CD8-positive, alpha-beta memory T cell (primary cell): ENCODE data around the gene TGFB3. TPM values are rescaled to one million over a fixed set of nuclear protein-coding genes. Genes with fewer than 3 reads are reported as not detected.

Experiments used
- CTCF ChIA-PET: fragments of 350-600 bp; sonication (Branson Sonifier 250); formaldehyde crosslinking; loops from one replicate; lab custom pipeline; 2021; ENCODE audit warnings: antibody characterized with exemption; lab: Charles Lee
- POLR2A ChIA-PET: fragments of 350-600 bp; sonication (Branson Sonifier 250); formaldehyde crosslinking; loops from one replicate; lab custom pipeline; 2021; ENCODE audit warnings: antibody characterized with exemption; lab: Charles Lee
- DNase-seq, 5 donors: peaks; one replicate each; pipeline versions ENCODE4 v3.0.0 to v3.0.0-alpha.2; 2020 to 2022; ENCODE audit warnings: mixed read lengths in 1 of 5
- H3K27ac ChIP-seq: one replicate; pipeline ENCODE4 v1.7.0; 2013; ENCODE audit warnings: low read depth, mild to moderate bottlenecking, low read length, moderate library complexity
- H3K27me3 ChIP-seq: 2 replicates; pipeline ENCODE4 v1.7.0; 2013; ENCODE audit warnings: low read length, mild to moderate bottlenecking; ENCODE audit not compliant: insufficient read depth, poor library complexity, severe bottlenecking
- H3K36me3 ChIP-seq: 2 replicates; pipeline ENCODE4 v1.7.0; 2013; ENCODE audit warnings: mild to moderate bottlenecking, low read length, moderate library complexity; ENCODE audit not compliant: insufficient read depth
- H3K4me1 ChIP-seq: 2 replicates; pipeline ENCODE4 v1.7.0; 2013; ENCODE audit warnings: mild to moderate bottlenecking, low read length, moderate library complexity; ENCODE audit not compliant: insufficient read depth
- H3K4me3 ChIP-seq: 2 replicates; pipeline ENCODE4 v1.7.0; 2013; ENCODE audit warnings: mild to moderate bottlenecking, low read length
- H3K9me3 ChIP-seq: 2 replicates; pipeline ENCODE4 v1.7.0; 2013; ENCODE audit warnings: mild to moderate bottlenecking, low read length
- H3K27ac Mint-ChIP-seq, 8 donors: one replicate each; pipeline ENCODE4 v1.8.0; 2020 to 2021; ENCODE audit warnings: mixed read lengths in 8 of 8, mild to moderate bottlenecking in 6 of 8, inconsistent platforms in 3 of 8, moderate library complexity in 3 of 8
- H3K27me3 Mint-ChIP-seq, 2 donors: one replicate each; pipeline ENCODE4 v1.8.0; 2020 to 2021; ENCODE audit warnings: mixed read lengths in 2 of 2, mild to moderate bottlenecking in 1 of 2, moderate library complexity in 1 of 2
- H3K36me3 Mint-ChIP-seq, 3 donors: one replicate each; pipeline ENCODE4 v1.8.0; 2020 to 2021; ENCODE audit warnings: mixed read lengths in 3 of 3, inconsistent platforms in 1 of 3, mild to moderate bottlenecking in 1 of 3
- H3K4me1 Mint-ChIP-seq, 3 donors: one replicate each; pipeline ENCODE4 v1.8.0; 2020 to 2021; ENCODE audit warnings: mixed read lengths in 3 of 3, inconsistent platforms in 1 of 3, mild to moderate bottlenecking in 1 of 3
- H3K4me3 Mint-ChIP-seq, 7 donors: one replicate each; pipeline ENCODE4 v1.8.0; 2020 to 2021; ENCODE audit warnings: mixed read lengths in 7 of 7, mild to moderate bottlenecking in 6 of 7, moderate library complexity in 4 of 7, inconsistent platforms in 2 of 7
- H3K9me3 Mint-ChIP-seq, 5 donors: one replicate each; pipeline ENCODE4 v1.8.0; 2020 to 2022; ENCODE audit warnings: mixed read lengths in 5 of 5, mild to moderate bottlenecking in 3 of 5, moderate library complexity in 2 of 5, inconsistent platforms in 1 of 5
- polyA plus RNA-seq: library from polyadenylated mRNA; unstranded; fragments of 300-500 nt; fragmentation: Illumina TruSeq; gene quantifications from one replicate; pipeline ENCODE4 v1.2.3, GENCODE V29; 2021
- total RNA-seq, 2 experiments: library from RNA; stranded (reverse); gene quantifications; one replicate each; pipeline ENCODE4 v1.2.3, GENCODE V29; 2021

Gene TGFB3
- total and polyA plus RNA-seq, 3 experiments from 2014 or later, result 0.32 to 2.8 (median 2.6) TPM

- Histone ChIP-seq H3K36me3 (peaks cover 14% of the 10 kb centered on the region), H3K9me3 (no peaks in the 10 kb centered on the region), H3K4me3 (no peak overlapping the region), H3K27me3 (no peaks in the 10 kb centered on the region), H3K4me1 (no peaks in the 10 kb centered on the region), H3K27ac (no peak overlapping the region)
- H3K36me3 Mint-ChIP-seq, result peaks cover 18 to 70% (median 42%) of the 10 kb centered on the region in 3 donors
- no peaks in the 10 kb centered on the region for H3K9me3 Mint-ChIP-seq
- ChIA-PET CTCF (no interaction called here), POLR2A (no interaction called here)
- no peak overlapping the region for H3K27ac Mint-ChIP-seq
- DNase-seq, result no peak
- H3K27me3 Mint-ChIP-seq, result no peaks in the 10 kb centered on the region
- H3K4me1 Mint-ChIP-seq, result peaks cover 0 to 2% (median 0%) of the 10 kb centered on the region in 3 donors
- H3K4me3 Mint-ChIP-seq, result no peak overlapping the region
These were observed 14.7 kb upstream of the TGFB3 start for GRCh38 chr14:75996488-75996887.

- Histone ChIP-seq H3K27me3 (no peaks in the 10 kb centered on the region), H3K4me3 (no peak overlapping the region), H3K27ac (no peak overlapping the region), H3K9me3 (no peaks in the 10 kb centered on the region), H3K36me3 (peaks cover 14% of the 10 kb centered on the region), H3K4me1 (no peaks in the 10 kb centered on the region)
- ChIA-PET CTCF (no interaction called here), POLR2A (interaction anchor here (0.6 kb wide), 1 partner anchor 21 kb away, joined by 4 read pairs; no protein-coding TSS in a partner anchor)
- Mint-ChIP-seq H3K27me3 (no peaks in the 10 kb centered on the region), H3K4me1 (peaks cover 0 to 2% (median 0%) of the 10 kb centered on the region in 3 donors), H3K4me3 (no peak overlapping the region), H3K9me3 (no peaks in the 10 kb centered on the region), H3K36me3 (peaks cover 13 to 63% (median 35%) of the 10 kb centered on the region in 3 donors), H3K27ac (no peak overlapping the region)
- no peak for DNase-seq
These were observed 13.7 kb upstream of the TGFB3 start for GRCh38 chr14:75995372-75996041.

GRCh38 chr14:75993567-75994041 is 11.8 kb upstream of the TGFB3 start:
- H3K27ac Mint-ChIP-seq, result peak overlapping the region in 1 of 8 donors; percentile 77
- H3K4me1 Mint-ChIP-seq, result peaks cover 0 to 2% (median 0%) of the 10 kb centered on the region in 3 donors
- no peaks in the 10 kb centered on the region for H3K27me3 Mint-ChIP-seq
- H3K9me3 ChIP-seq, result no peaks in the 10 kb centered on the region
- no peaks in the 10 kb centered on the region for H3K9me3 Mint-ChIP-seq
- POLR2A ChIA-PET, result no interaction called here
- H3K27me3 ChIP-seq, result no peaks in the 10 kb centered on the region
- no peak for DNase-seq
- peak overlapping the region in 1 of 7 donors; percentile 38 for H3K4me3 Mint-ChIP-seq
- H3K36me3 Mint-ChIP-seq, result peaks cover 8 to 66% (median 33%) of the 10 kb centered on the region in 3 donors
- H3K36me3 ChIP-seq, result peaks cover 14% of the 10 kb centered on the region
- H3K27ac ChIP-seq, result no peak overlapping the region
- H3K4me1 ChIP-seq, result no peaks in the 10 kb centered on the region
- CTCF ChIA-PET, result interaction anchor here (1.6 kb wide), 1 partner anchor 11 kb away, joined by 5 read pairs; the partner anchor contains the start of gene TGFB3
- H3K4me3 ChIP-seq, result no peak overlapping the region

GRCh38 chr14:75991753-75992152 is 10.0 kb upstream of the TGFB3 start:
- Histone ChIP-seq H3K27me3 (no peaks in the 10 kb centered on the region), H3K4me1 (no peaks in the 10 kb centered on the region), H3K9me3 (no peaks in the 10 kb centered on the region), H3K36me3 (peaks cover 10% of the 10 kb centered on the region), H3K27ac (no peak overlapping the region), H3K4me3 (no peak overlapping the region)
- no peak overlapping the region for H3K4me3 Mint-ChIP-seq
- no peaks in the 10 kb centered on the region for H3K27me3 Mint-ChIP-seq
- H3K4me1 Mint-ChIP-seq, result peaks cover 0 to 1% (median under 1%) of the 10 kb centered on the region in 3 donors
- peaks cover under 1 to 48% (median 22%) of the 10 kb centered on the region in 3 donors for H3K36me3 Mint-ChIP-seq
- no peak overlapping the region for H3K27ac Mint-ChIP-seq
- ChIA-PET POLR2A (no interaction called here), CTCF (no interaction called here)
- no peaks in the 10 kb centered on the region for H3K9me3 Mint-ChIP-seq
- no peak for DNase-seq

- DNase-seq, result no peak
- Mint-ChIP-seq H3K4me3 (peak overlapping the region in 1 of 7 donors; percentile 7), H3K27ac (peak overlapping the region in 1 of 8 donors; percentile 74), H3K9me3 (no peaks in the 10 kb centered on the region), H3K27me3 (peaks cover 0 to 2% of the 10 kb centered on the region in 2 donors), H3K4me1 (peaks cover 10 to 16% (median 14%) of the 10 kb centered on the region in 3 donors), H3K36me3 (peaks cover 0 to 36% (median 20%) of the 10 kb centered on the region in 3 donors)
- Histone ChIP-seq H3K27me3 (no peaks in the 10 kb centered on the region), H3K4me1 (peaks cover 9% of the 10 kb centered on the region), H3K9me3 (no peaks in the 10 kb centered on the region), H3K4me3 (no peak overlapping the region), H3K27ac (no peak overlapping the region), H3K36me3 (peaks cover 6% of the 10 kb centered on the region)
- CTCF ChIA-PET, result interaction anchor here (1.0 kb wide), 1 partner anchor 11 kb away, joined by 4 read pairs; no protein-coding TSS in a partner anchor
- POLR2A ChIA-PET, result no interaction called here
These were observed 8.5 kb upstream of the TGFB3 start for GRCh38 chr14:75990297-75990696.

GRCh38 chr14:75989134-75989533 is 7.3 kb upstream of the TGFB3 start:
- Mint-ChIP-seq H3K4me3 (peak overlapping the region in 1 of 7 donors; percentile 53), H3K27ac (peak overlapping the region in 1 of 8 donors; percentile 74), H3K4me1 (peaks cover 10 to 19% (median 19%) of the 10 kb centered on the region in 3 donors), H3K36me3 (peaks cover 0 to 25% (median 15%) of the 10 kb centered on the region in 3 donors), H3K27me3 (peaks cover 0 to 2% of the 10 kb centered on the region in 2 donors), H3K9me3 (no peaks in the 10 kb centered on the region)
- Histone ChIP-seq H3K4me3 (no peak overlapping the region), H3K36me3 (no peaks in the 10 kb centered on the region), H3K9me3 (no peaks in the 10 kb centered on the region), H3K27ac (no peak overlapping the region), H3K27me3 (no peaks in the 10 kb centered on the region), H3K4me1 (peaks cover 12% of the 10 kb centered on the region)
- POLR2A ChIA-PET, result interaction anchor here (0.5 kb wide), 1 partner anchor 216 kb away, joined by 3 read pairs; no protein-coding TSS in a partner anchor
- CTCF ChIA-PET, result interaction anchor here (0.8 kb wide), 1 partner anchor 280 kb away, joined by 3 read pairs; no protein-coding TSS in a partner anchor
- DNase-seq, result no peak

GRCh38 chr14:75987201-75987970 is 5.6 kb upstream of the TGFB3 start:
- Mint-ChIP-seq H3K4me3 (peak overlapping the region in 3 of 7 donors; percentile 8 to 95 (median 75)), H3K36me3 (peaks cover 0 to 18% (median 8%) of the 10 kb centered on the region in 3 donors), H3K9me3 (no peaks in the 10 kb centered on the region), H3K4me1 (peaks cover 11 to 25% (median 23%) of the 10 kb centered on the region in 3 donors), H3K27ac (peak overlapping the region in 2 of 8 donors; percentile 17 to 77), H3K27me3 (peaks cover 0 to 2% of the 10 kb centered on the region in 2 donors)
- ChIA-PET POLR2A (no interaction called here), CTCF (interaction anchor here (1.1 kb wide), 1 partner anchor 333 kb away, joined by 3 read pairs; no protein-coding TSS in a partner anchor)
- Histone ChIP-seq H3K27me3 (no peaks in the 10 kb centered on the region), H3K36me3 (no peaks in the 10 kb centered on the region), H3K4me1 (peaks cover 12% of the 10 kb centered on the region), H3K9me3 (no peaks in the 10 kb centered on the region), H3K4me3 (no peak overlapping the region), H3K27ac (no peak overlapping the region)
- no peak for DNase-seq
